GM21619 (cell line): ENCODE measurements around the gene MRPL38.
"Not testable (repeated sequence)": the region's sequence is repeated elsewhere in the genome, so short reads cannot be mapped to it uniquely, and the experiment has no call there.

Experiments
- ATAC-seq: cut with Tn5 transposase; IDR thresholded peaks from one replicate; pipeline ENCODE4 v1.9.1; 2021; ENCODE audit not compliant: unreplicated experiment

Gene MRPL38

GRCh38 chr17:75897160-75898019 is 7.3 kb downstream of the MRPL38 start:
- ATAC-seq, result no peak

GRCh38 chr17:75896415-75897159 is 8.1 kb downstream of the MRPL38 start, which contains the start of gene TRIM65:
Gene TRIM65, minus strand, starts transcription at chr17:75896951. Its CDS starts 14 bp downstream, at chr17:75896937.
- peak; percentile 62 for ATAC-seq

- no peak for ATAC-seq
Observed at GRCh38 chr17:75895370-75896155, 9.1 kb downstream of the MRPL38 start.

- ATAC-seq, result no peak
Observed at GRCh38 chr17:75894049-75894733, 10.5 kb downstream of the MRPL38 start.

GRCh38 chr17:75893305-75894048 is 11.2 kb downstream of the MRPL38 start:
- no peak for ATAC-seq

- no peak for ATAC-seq
Observed at GRCh38 chr17:75892556-75893224, 12.0 kb downstream of the MRPL38 start.

GRCh38 chr17:75891605-75892555 is 12.8 kb downstream of the MRPL38 start:
- ATAC-seq, result no peak

- no peak for ATAC-seq
Observed at GRCh38 chr17:75891022-75891604, 13.6 kb downstream of the MRPL38 start.

- no peak for ATAC-seq
Observed at GRCh38 chr17:75889454-75889853, 15.2 kb downstream of the MRPL38 start.

GRCh38 chr17:75888484-75888883 is 16.2 kb downstream of the MRPL38 start:
- no peak for ATAC-seq

- ATAC-seq, result not testable (repeated sequence)
Observed at GRCh38 chr17:75885860-75886259, 18.8 kb downstream of the MRPL38 start.

- ATAC-seq, result no peak
Observed at GRCh38 chr17:75885431-75885830, 19.3 kb downstream of the MRPL38 start.

- ATAC-seq, result no peak
Observed at GRCh38 chr17:75881678-75882454, 22.8 kb downstream of the MRPL38 start.

- no peak for ATAC-seq
Observed at GRCh38 chr17:75880266-75880665, 24.4 kb downstream of the MRPL38 start.

GRCh38 chr17:75878174-75878998 is 26.3 kb downstream of the MRPL38 start, which contains the start of gene TRIM47:
Gene TRIM47, minus strand, starts transcription at chr17:75878581. Its CDS starts 33 bp downstream, at chr17:75878548.
- ATAC-seq, result no peak

GRCh38 chr17:75877752-75878173 is 26.9 kb downstream of the MRPL38 start:
- ATAC-seq, result no peak
